VCaP (cell line): ENCODE data around the gene IQCC.

Source experiments
- H3K27ac ChIP-seq: fragments of 450-650 bp; 2 replicates; pipeline ENCODE4 v1.5.1; 2017
- CTCF ChIP-seq: fragments of 450-650 bp; conservative IDR thresholded peaks from 2 replicates; pipeline ENCODE4 v1.5.1; 2017; ENCODE audit warnings: mild to moderate bottlenecking, moderate library complexity

IQCC gene

DNA sequence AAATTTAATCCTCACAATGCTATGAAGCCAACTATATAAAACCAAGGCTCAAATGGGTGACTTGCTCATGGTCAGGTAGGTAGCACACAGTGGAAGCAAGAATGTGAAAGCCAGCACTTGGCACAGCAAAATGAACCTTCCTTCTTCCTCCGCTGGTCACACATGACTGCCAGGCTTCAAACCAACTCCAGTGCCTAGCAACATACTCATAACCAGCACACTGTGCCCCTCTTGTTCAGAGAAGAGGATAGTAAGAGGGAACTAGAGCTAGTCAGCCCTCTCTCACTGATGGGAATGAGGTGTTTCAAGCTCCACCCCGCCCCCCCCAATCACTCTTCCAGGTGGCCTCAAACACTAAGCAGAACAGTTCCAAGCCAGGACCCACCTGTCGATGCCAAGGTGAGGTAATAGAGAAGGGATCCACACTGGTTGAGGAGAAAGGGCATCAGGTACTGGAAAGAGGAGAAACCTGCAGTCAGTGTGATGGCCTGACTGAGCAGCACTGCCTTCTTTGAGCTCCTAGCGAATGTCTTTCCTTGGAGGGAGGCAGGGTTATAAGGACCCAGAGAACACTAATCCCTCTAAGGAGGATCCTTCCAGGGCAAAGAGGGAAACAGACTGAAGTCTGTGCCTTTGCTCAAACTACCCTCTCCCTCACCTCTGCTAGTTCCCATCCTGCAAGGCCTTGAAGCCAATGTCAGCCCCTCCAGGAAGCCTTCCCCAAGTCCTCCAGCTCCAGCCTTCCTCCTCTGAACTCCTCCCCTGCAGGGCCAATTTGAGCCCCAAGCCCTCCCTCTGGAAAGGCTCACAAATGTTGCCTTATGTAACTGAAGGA lies 15.5 kb downstream of the IQCC start:
- peak overlapping the region; percentile 77; the same call in 1 of the 2 replicates for H3K27ac ChIP-seq
- no peak for TF ChIP-seq CTCF

DNA sequence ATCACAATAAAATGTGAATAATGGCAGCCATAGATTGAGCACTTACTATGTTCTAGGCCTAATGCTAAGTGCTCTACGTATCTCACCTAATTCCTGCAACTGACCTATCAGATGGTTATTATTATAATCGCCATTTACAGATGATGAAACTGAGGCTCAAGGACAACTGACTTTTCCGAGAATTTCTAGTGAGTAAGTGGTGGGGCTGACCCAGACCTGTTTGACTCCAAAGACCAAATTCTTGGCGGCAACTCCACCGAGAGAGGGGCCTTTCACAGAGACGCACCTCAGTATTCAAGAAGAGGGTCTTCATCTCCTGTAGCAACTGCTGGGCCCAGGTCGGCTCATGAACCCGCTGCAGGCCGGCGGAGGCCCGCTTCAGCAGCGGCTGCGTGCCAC lies 16.1 kb downstream of the IQCC start:
- no peak for TF ChIP-seq CTCF
- H3K27ac ChIP-seq = peak overlapping the region; percentile 77; the same call in 1 of the 2 replicates

DNA sequence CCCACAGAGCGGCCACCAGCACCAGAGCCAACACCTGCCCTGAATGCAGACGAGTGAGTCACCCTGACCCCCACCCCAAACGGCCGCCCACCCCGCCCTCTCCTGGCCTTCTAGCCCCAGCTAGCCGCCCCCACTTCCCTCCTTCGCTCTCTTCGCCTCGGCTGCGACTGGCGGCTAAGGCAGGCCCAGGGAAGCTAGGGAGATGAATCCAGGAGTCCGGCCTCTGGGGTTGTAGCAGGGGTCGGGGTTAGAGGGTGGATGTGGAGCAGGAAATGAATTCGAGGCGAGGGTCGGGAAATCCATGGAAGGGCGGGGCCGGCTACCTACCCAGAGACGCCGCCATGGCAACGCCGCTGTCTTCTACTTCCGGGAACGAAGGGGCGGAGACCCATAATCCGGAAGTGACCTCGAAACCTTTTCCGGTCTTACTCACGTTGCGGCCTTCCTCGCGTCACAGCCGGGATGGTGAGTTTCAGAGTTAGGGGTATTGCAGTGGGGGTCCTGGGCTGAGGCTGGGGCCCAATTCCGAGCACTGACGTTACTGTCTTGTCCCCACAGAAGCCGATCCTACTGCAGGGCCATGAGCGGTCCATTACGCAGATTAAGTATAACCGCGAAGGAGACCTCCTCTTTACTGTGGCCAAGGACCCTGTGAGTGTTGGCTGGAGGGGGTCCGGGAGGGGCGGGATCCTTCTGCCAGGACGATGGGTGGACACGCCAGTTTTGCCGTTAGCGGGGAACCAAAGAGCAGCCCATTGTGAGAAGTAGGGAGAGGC lies 16.7 kb downstream of the IQCC start, which contains the start of the genes EIF3I and TMEM234:
Gene EIF3I (plus strand): TSS at position 428 of the 776 bp plus-strand sequence. CDS start 35 bp downstream, at position 463.
Gene TMEM234 (minus strand): TSS at position 374 of the 776 bp plus-strand sequence. CDS start 31 bp downstream, at position 343.
- H3K27ac ChIP-seq = peak within 1 kb of the TSS; percentile 77
- TF ChIP-seq CTCF = no peak

DNA sequence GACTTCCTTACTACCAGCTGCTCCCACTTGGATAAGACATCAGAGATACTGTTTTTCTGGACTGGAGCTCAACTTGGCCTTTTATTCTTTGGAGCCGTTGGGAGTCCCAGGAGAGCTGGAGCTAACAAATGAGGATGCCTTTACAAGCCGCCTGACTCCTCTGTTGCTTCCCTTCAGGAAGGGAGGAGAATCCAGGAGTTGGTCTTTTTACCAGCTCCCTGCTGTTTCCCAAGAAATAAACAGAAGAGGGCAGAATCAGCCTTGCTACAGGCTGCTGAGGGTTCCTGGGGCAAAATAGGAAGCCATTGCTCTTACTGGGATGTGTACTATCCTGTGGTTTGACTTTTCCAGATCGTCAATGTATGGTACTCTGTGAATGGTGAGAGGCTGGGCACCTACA lies 18.2 kb downstream of the IQCC start:
- peak overlapping the region; percentile 77 for H3K27ac ChIP-seq
- TF ChIP-seq CTCF = no peak

DNA sequence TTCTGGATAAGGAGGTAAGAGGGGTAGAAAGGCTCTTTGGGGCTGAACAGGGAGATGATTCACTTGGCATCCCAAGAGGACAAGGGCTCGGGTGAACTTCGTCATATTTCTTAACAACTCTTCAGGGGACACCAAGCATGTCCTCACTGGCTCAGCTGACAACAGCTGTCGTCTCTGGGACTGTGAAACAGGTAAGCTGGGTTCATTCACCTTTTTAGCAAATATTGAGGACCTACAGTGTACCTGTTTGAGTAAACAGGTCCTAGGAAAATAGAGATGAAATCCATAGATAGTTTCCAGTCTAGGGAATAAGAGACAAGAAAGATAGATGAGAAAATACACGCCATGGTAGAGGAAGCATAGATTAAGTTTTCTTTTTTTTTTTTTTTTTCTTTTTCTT lies 18.8 kb downstream of the IQCC start:
- peak overlapping the region; percentile 77 for H3K27ac ChIP-seq
- no peak for TF ChIP-seq CTCF

- TF ChIP-seq CTCF = no peak
- no peak overlapping the region for H3K27ac ChIP-seq
These were observed 23.3 kb downstream of the IQCC start for GRCh38 chr1:32228771-32229170.

DNA sequence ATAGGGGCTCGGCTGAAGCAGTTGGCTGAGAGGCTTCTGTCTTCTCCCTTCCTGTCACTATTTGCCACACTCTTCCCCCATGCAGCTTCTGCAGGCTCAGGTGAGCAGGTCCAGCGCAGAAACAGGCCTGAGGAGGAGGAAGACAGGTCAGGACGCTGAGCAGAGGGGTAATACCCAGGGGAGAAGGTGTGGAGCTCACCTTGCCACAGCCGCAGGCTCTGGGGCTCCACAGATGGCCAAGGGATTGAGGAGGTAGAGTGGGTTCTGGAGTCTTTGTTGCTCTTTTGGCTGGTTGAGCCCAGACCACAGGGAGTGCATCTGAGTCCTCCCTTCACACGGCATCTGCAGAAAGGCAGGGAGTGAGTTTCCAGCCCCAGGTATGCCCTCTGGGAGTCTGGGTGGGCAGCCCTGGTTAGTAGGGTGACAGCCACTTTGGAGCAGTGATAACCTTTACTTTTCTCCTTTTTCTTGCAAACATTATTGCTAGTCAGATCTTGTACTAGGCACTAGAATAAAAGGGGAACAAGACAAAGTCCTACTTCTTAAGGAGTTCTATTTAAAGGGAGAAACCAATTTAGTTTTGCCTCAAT lies 26.5 kb downstream of the IQCC start:
- TF ChIP-seq CTCF = no peak
- H3K27ac ChIP-seq = no peak overlapping the region
